GM19043 (cell line): ENCODE results near the gene HELZ2.
A peak's percentile ranks its signal among the peaks of the same experiment; 100 is the strongest.

Source experiments
- ATAC-seq: cut with Tn5 transposase; IDR thresholded peaks from one replicate; pipeline ENCODE4 v1.9.1; 2021; ENCODE audit warnings: low read depth; ENCODE audit not compliant: unreplicated experiment

HELZ2 gene

GRCh38 chr20:63540417-63541186 lies 33.4 kb downstream of the HELZ2 start:
- no peak for ATAC-seq

DNA sequence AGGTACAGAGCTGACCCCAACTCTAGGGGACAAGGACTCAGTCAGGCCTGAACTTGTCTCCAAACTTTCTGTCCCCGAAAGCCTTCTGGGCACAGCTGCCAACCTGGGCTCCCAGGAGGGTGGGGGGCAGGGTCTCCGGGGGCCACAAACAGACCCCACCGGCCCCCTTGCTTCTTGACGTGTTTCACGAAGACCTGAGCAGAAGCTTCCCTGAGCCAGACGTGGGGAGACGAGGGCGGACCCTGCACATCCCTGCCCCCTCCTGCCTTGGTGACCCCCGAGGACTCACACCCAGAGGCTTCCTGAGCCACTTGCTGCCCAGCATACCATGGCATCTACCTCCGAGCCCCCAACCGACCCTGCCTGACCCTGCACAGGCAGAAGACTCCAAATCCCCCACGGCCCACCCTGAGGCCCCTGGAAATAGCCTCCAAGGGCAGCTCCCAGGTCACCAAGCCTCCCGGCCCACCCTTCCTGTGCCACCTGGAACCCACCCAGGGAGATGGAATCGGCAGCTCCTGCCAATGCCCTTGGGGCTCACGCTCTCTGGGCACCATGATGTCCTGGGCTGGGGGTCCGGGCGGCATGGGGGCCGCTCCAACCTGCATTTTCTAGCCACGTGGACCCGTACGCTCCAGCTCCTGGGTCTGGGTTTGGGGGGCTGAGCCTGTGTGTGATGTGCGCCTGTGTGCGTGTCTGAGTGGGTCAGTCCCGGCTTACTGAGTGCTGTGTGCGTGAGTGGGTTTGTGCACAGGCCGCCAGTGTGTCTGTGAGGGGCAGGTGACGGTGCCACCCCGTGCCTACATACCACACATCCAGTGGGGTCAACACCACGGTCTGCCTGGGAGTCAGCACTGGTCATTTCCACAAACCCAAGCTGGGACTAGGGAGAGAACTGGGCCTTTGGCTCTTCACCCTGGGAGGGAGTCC lies 34.3 kb downstream of the HELZ2 start:
- no peak for ATAC-seq

DNA sequence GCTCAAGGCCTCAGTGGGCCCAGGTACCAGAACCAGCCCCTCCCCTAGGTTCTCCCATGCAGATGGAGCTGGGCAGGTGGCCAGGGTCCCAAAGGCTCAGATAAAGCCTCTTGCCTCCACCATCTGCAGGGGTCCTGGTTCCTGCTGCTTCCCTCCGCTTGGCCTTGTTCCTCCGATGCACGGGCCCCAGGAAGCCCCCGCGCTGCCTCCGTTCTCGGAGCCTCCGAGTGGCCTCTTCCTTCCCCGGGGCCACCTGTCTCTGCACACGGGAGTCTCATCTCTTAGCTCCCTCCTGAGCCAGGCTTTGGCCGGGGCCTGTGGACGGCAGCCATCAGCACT lies 35.0 kb downstream of the HELZ2 start:
- ATAC-seq: no peak

GRCh38 chr20:63538204-63539091 lies 35.6 kb downstream of the HELZ2 start:
- no peak for ATAC-seq

GRCh38 chr20:63537525-63538203 lies 36.4 kb downstream of the HELZ2 start:
- peak; percentile 81 for ATAC-seq

- peak; percentile 20 for ATAC-seq
Observed at GRCh38 chr20:63536997-63537524, 37.0 kb downstream of the HELZ2 start, which contains the start of gene PTK6. Gene PTK6, minus strand, starts transcription at chr20:63537376. Its CDS starts 62 bp downstream, at chr20:63537314.

GRCh38 chr20:63536241-63536977 lies 37.6 kb downstream of the HELZ2 start:
- ATAC-seq: no peak

- no peak for ATAC-seq
Observed at GRCh38 chr20:63534831-63535651, 39.0 kb downstream of the HELZ2 start.

DNA sequence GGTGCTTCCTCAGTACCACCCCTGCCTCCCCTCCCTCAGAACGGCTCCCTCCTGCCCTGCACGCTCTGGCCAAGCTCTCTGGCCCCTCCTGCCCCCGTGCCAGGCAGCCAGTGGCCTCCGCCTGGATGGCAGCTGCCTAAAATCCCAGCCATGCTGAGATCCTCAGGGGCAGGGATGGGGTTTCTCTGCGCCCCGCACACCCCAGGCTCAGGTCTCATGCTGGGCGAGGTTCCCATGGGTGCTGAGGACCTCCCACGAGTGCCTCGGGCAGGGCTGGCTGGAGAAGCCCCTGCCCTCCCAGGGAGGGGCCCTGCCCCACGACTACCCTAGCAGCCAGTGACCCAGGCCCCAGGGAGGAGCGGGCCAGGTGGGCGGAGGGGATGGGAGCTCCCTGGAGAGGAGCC lies 39.6 kb downstream of the HELZ2 start:
- no peak for ATAC-seq

GRCh38 chr20:63533871-63534393 lies 40.1 kb downstream of the HELZ2 start:
- ATAC-seq: no peak

DNA sequence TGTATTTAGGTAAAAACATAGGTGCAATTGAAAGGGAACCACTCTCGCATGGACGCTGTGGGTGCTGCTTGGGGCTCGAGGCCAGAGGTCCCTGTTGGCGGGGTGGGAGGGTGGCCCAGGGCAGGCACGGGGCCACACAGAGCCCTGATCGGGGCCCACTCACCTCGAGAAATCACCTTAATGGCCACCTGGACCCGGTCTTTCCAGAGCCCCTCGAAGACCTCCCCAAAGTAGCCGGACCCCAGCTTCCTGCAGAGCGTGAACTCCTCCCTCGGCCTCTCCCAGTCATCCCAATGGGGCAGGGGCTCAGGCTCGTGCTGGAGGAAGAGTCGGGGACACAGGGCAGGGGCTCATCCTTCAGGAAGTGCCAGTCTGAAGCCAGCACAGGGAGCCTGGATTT lies 40.7 kb downstream of the HELZ2 start:
- ATAC-seq: no peak

DNA sequence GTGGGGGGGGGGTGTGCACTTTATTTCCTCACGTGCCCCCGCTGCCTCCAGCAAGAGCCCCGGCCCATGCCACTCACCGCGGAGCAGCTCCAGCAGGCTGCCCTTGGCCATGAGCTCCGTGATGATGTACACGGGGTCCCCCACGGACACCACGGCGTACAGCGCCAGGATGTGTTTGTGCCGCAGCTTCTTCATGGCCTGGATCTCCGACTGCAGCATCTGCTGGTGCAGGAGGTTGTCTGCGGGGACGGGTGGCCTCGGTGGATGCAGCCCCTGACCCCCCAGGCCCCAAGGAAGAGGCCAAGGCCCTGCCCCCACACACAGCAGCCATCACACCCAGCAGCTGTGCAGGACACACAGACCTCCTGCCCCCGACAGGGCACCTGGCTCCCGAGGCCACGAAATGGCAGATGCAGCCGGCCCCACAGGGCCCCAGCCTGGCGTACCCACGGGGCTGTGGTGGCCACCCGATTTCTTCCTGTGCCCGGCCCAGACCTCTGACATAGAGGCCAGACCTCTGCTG lies 41.5 kb downstream of the HELZ2 start:
- no peak for ATAC-seq

GRCh38 chr20:63531686-63532448 lies 42.2 kb downstream of the HELZ2 start:
- ATAC-seq: no peak

DNA sequence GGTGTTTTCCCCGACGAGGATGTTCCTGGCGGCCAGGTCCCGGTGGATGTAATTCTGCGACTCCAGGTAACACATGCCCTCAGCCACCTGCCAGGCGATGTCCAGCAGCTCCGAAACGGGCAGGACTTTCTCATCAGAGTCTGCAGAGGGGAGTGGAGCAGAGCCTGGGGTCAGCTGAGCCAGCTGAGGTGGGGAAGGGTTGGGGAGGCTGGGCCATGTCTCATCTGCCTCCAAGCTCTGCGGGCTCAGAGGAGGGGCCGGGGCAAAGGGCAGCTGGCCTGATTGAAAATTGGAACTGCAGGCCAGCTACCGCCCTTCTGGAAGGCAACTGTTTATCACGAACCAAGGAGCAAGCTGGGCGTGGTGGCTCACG lies 43.3 kb downstream of the HELZ2 start:
- ATAC-seq: no peak

GRCh38 chr20:63529861-63530787 lies 43.9 kb downstream of the HELZ2 start:
- no peak for ATAC-seq

DNA sequence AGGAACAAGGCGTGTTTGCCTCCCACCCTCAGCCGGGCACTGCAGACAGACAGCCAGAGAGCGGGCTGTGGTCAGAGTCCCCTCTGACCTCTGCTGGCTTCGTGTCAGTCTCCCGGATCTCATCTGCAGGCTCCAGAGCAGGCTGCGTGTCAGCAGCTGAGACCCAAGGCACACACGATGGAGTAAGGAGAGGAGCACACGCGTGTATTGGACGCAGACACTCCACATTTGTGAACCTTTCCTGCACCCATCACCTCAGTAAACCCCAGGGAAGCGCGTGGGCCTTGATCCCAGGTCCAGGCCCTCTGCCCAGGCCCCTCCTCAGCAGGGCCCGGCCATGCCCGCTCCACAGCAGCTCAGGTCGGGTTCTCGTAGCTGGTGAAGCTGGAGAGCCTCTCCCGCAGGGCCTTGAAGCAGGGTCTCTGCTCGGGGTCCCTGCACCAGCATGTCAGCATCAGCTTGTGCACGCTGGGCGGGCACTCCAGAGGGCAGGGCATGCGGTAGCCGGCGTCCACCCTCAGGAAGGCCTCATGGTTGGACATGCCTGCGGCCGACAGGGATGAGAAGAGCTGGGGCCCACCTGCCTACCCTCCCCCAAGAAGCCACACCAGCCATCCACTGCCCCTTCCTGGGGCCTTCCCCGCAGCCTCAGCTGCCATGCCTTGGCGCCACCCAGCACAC lies 44.7 kb downstream of the HELZ2 start:
- no peak for ATAC-seq
